PFSK-1 (cell line): ENCODE results near the gene FYCO1.

Source experiments
- FOXP2 ChIP-seq: optimal IDR thresholded peaks from 2 replicates; pipeline ENCODE3; 2011; ENCODE audit warnings: borderline replicate concordance, control low read depth, inconsistent platforms; ENCODE audit not compliant: insufficient read depth; ENCODE audit errors: extremely low read length, extremely low read depth
- POLR2AphosphoS5 ChIP-seq: IDR thresholded peaks from 2 replicates; pipeline ENCODE4 v1.6.1; 2012; ENCODE audit warnings: low read depth, mild to moderate bottlenecking, control low read depth, low read length, moderate library complexity
- SIN3A ChIP-seq: IDR thresholded peaks from 2 replicates; pipeline ENCODE4 v1.6.1; 2012; ENCODE audit warnings: mild to moderate bottlenecking, low read length, moderate library complexity, borderline replicate concordance; ENCODE audit not compliant: insufficient read depth
- TAF1 ChIP-seq: IDR thresholded peaks from 2 replicates; pipeline ENCODE4 v1.6.1; 2012; ENCODE audit warnings: low read length, control low read depth, borderline replicate concordance; ENCODE audit not compliant: insufficient read depth
- TF ChIP-seq, protein P1 (sequence below), 2 experiments: IDR thresholded peaks; 2 replicates each; pipeline versions ENCODE4 v1.6.1 to v1.8.0; 2011 to 2012; ENCODE audit warnings: low read depth in 2 of 2, low read length in 2 of 2, control low read depth in 1 of 2, inconsistent platforms in 1 of 2, mild to moderate bottlenecking in 1 of 2, moderate library complexity in 1 of 2; ENCODE audit not compliant: insufficient read depth in 1 of 2

FYCO1 gene

GRCh38 chr3:46019707-46020106 lies 24.1 kb upstream of the FYCO1 start:
- TF ChIP-seq FOXP2 = no peak
- no peak for TF ChIP-seq POLR2AphosphoS5
- no peak for TF ChIP-seq TAF1
- TF ChIP-seq, protein P1, sequence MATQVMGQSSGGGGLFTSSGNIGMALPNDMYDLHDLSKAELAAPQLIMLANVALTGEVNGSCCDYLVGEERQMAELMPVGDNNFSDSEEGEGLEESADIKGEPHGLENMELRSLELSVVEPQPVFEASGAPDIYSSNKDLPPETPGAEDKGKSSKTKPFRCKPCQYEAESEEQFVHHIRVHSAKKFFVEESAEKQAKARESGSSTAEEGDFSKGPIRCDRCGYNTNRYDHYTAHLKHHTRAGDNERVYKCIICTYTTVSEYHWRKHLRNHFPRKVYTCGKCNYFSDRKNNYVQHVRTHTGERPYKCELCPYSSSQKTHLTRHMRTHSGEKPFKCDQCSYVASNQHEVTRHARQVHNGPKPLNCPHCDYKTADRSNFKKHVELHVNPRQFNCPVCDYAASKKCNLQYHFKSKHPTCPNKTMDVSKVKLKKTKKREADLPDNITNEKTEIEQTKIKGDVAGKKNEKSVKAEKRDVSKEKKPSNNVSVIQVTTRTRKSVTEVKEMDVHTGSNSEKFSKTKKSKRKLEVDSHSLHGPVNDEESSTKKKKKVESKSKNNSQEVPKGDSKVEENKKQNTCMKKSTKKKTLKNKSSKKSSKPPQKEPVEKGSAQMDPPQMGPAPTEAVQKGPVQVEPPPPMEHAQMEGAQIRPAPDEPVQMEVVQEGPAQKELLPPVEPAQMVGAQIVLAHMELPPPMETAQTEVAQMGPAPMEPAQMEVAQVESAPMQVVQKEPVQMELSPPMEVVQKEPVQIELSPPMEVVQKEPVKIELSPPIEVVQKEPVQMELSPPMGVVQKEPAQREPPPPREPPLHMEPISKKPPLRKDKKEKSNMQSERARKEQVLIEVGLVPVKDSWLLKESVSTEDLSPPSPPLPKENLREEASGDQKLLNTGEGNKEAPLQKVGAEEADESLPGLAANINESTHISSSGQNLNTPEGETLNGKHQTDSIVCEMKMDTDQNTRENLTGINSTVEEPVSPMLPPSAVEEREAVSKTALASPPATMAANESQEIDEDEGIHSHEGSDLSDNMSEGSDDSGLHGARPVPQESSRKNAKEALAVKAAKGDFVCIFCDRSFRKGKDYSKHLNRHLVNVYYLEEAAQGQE (IDR thresholded peaks at IDR 0.05; ENCODE audit: insufficient read depth in 1 of 2, low read depth in 2 of 2, low read length in 2 of 2) = no peak
- no peak for TF ChIP-seq SIN3A

- TF ChIP-seq TAF1 (no peak), FOXP2 (no peak), POLR2AphosphoS5 (no peak), SIN3A (no peak)
- TF ChIP-seq, protein P1 (IDR thresholded peaks at IDR 0.05; ENCODE audit: insufficient read depth in 1 of 2, low read depth in 2 of 2, low read length in 2 of 2) = no peak
Measured at GRCh38 chr3:46017720-46018119, 22.1 kb upstream of the FYCO1 start.

DNA sequence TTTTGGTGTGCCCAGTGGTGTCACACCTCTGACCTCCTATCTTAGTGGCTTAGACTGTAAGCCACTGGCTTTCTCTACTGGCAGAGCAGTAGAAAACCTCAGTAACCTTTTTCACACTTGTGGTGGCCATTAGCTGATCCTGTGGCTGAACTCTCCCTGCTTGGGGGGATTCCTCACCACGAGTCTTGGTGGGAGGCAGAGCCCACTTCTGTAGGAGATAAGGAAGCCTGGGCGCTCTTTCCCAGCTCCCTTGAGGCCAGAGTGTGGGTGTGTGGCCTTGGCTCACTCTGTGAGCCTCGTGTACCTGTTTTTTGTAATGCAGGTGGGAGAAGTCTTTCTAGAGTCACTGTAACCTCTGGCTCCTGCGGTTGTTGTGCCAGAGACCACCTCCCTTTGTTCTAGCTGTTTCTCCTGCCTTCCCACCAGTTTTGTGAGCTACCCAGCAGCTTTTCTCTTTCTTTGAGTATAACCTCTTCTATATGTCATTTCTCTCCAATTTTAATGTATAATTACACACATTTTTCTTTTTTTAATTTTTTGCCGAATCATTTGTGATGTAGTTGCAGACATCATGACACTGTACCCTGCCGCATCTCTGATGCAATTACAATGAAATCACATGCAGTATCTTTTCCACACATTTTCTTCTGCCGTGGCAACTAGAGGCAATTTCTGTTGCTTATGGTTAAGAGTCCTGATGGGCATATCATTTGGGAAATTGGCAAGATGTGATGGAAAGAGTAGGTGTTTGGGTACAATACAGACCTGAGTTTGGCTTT lies 17.9 kb upstream of the FYCO1 start:
- no peak for TF ChIP-seq POLR2AphosphoS5
- TF ChIP-seq, protein P1 (IDR thresholded peaks at IDR 0.05; ENCODE audit: insufficient read depth in 1 of 2, low read depth in 2 of 2, low read length in 2 of 2) = no peak
- no peak for TF ChIP-seq SIN3A
- no peak for TF ChIP-seq FOXP2
- TF ChIP-seq TAF1 = no peak

DNA sequence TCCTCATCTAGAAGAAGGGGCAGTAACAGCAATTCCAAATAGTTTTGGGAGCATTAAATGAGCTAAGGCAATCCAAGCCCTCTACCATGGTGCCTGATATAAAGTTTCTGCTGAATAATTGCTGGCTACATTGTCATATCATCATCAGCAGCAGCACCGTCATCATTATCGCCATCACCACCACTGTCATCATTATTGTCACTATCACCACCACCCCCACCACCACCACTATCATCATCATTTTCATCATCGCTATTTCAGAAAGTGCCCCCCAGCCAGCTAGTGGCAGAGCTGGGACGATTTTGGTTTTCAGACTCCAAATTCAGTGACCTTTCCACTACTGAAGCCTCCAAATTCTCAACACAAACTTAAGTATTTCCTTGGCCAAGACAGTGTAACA lies 16.6 kb upstream of the FYCO1 start:
- TF ChIP-seq, protein P1 (IDR thresholded peaks at IDR 0.05; ENCODE audit: insufficient read depth in 1 of 2, low read depth in 2 of 2, low read length in 2 of 2) = no peak
- no peak for TF ChIP-seq FOXP2
- TF ChIP-seq SIN3A = no peak
- TF ChIP-seq POLR2AphosphoS5 = no peak
- no peak for TF ChIP-seq TAF1
